SKM-1 (cell line): Measurements from ENCODE around the gene ACER1.
"Not testable (repeated sequence)": the region's sequence is repeated elsewhere in the genome, so short reads cannot be mapped to it uniquely, and the experiment has no call there.

Experiments used
- DNase-seq: peaks from one replicate; lab custom pipeline; 2025; ENCODE audit not compliant: unreplicated experiment; lab: John Stamatoyannopoulos, UW

ACER1 gene

DNA sequence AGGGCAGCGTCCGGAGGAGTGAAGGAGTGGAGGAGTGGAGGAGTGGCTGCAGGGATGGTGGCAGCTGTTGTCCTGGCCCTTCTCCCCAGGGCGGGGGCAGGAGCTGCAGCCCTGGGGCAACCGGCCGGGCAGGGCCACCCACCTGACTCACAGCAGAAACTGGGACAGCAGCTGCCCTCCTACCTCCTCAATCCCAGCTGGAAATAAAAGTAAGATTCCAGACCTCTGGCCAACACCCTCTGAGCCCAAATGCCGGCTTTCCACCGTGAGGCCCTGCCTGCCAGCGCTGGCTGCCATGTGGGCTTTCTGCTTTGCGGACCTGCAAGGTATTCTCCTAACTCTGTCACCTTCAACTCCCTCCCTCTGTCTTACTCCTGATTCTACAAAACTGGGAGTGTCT is 24.6 kb upstream of the ACER1 start:
- DNase-seq, result no peak

DNA sequence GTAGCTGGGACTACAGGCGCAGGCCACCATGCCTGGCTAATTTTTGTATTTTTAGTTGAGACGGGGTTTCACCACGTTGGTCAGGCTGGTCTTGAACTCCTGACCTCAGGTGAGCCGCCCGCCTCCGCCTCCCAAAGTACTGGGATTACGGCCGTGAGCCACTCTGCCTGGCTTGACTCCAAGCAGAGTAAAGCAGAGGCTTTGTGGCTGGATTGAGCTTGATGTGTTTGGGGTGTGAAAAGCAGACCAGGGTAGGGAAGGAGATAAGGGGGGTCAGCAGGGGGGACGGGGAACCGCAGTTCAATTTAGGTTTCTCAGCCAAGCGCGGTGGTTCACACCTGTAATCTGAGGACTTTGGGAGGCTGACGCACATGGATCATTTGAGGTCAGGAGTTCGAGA is 23.8 kb upstream of the ACER1 start:
- no peak for DNase-seq

DNA sequence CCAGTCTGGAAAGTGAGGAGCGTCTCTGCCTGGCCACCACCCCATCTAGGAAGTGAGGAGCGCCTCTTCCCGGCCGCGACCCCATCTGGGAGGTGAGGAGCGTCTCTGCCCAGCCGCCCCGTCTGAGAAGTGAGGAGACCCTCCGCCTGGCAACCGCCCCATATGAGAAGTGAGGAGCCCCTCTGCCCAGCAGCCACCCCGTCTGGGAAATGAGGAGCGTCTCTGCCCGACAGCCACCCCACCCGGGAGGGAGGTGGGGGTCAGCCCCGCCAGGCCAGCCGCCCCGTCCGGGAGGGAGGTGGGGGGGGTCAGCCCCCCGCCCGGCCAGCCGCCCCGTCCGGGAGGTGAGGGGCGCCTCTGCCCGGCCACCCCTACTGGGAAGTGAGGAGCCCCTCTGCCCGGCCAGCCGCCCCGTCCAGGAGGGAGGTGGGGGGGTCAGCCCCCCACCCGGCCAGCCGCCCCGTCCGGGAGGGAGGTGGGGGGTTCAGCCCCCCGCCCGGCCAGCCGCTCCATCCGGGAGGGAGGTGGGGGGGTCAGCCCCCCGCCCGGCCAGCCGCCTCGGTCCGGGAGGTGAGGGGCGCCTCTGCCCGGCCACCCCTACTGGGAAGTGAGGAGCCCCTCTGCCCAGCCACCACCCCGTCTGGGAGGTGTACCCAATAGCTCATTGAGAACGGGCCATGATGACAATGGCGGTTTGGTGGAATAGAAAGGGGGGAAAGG is 22.1 kb upstream of the ACER1 start:
- not testable (repeated sequence) for DNase-seq

DNA sequence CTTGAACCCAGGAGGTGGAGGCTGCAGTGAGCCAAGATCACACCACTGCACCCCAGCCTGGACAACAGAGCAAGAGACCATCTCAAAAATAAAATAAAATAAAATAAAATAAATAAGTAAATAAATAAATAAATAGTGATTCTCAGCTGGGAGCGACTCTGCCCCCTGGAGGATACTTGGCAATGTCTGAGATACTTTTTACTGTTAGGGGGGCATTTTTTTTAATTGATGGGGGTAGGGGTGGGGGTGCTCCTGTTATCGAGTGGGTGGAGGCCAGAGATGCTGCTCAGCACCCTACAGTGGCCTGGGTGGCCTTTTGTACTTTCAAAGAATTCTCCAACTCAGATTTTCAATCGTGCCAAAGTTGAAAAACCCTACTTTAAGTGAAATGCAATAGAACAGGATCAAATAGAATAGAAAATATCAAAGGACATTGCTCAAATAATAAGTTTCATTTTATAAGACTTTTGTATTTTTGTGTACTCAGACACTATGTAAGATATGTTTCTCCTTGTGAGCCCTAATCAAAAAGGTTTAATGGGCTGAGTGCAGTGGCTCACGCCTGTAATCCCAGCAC is 20.8 kb upstream of the ACER1 start:
- no peak for DNase-seq

DNA sequence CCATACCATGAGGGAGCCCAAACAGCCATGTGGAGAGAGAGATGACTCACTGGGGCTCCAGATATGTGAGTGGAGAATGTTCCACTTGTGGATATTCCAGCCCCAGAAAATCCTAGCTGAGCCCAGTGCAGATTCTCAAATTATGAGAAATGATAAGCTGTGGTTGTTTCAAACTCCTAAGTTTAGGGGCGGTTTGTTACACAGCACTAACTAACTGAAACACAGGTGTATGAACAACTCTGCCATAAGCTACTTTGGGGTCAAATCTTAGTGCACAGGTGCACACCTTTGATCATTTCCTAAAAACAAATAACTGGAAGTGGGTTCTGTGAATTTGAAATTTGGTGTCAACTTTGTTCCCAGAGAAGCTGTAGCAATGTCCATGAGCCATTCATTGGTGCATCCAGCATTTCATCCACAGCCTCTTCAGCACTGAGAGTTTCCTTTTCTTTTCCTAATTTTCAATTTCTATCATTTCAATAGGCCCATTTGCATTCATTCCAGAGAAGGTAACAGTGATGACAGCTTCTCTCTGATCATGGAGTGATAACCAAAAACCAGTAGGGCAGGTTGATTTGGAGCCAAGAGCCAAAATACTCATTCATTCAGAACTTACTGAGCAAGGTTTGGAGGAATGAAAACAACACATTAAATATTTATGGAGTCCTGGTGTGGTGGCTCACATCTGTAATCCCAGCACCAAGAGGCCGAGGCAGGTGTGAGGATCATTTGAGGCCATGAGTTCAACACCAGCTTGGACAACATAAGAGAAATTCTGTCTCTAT is 19.2 kb upstream of the ACER1 start:
- DNase-seq, result no peak

DNA sequence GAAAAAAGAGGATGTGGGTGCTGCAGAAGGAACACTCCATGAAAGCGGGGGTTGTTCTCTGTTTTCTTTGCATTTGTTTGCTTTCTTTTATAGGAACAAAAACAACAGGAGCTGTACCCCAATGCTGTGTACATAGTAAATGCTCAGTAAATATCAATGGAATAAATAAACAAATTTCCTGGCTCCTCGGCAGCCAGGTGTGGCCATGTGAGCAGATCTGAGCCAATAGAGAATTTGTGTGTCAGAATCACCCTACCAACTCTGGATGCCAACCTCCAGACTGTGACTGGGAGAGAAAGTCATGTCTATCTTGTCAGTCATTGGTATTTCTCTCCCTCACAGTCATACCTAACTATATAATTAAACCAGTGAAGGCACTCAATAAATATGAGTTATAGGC is 17.3 kb upstream of the ACER1 start:
- DNase-seq, result no peak

DNA sequence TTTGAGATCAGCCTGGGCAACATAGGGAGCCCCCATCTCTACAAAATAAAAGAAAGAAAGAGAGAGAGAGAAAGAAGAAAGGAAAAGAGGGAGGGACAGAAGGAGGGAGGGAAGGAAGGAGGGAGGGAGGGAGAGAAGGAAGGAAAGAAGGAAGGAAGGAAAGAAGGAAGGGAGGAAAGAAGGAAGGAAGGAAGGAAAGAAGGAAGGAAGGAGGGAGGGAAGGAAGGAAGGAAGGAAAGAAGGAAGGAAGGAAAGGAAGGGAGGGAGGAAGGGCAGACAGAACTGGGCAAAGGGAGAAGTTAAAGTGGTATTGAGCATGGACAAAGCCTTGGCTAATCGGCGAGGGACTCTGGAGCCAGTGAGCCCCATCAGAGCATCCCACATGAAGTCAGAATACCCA is 15.9 kb upstream of the ACER1 start:
- not testable (repeated sequence) for DNase-seq

DNA sequence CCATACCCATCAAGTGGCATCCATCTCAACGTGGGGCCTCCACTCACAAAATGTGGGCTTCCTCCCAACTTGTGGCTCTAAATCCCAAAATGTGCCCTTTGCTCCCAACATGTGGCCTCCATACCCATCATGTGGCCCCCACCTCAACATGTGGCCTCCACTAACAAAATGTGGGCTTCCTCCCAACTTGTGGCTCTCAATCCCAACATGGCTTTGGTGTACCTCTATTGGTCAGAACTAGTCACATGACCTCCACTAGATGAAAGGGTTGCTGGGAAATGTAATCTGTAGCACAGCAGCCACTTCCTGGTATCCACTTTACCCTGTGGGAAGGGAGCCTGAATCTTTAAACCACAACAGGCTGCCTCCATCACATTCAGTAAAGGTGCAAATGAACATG is 10.1 kb upstream of the ACER1 start:
- no peak for DNase-seq

DNA sequence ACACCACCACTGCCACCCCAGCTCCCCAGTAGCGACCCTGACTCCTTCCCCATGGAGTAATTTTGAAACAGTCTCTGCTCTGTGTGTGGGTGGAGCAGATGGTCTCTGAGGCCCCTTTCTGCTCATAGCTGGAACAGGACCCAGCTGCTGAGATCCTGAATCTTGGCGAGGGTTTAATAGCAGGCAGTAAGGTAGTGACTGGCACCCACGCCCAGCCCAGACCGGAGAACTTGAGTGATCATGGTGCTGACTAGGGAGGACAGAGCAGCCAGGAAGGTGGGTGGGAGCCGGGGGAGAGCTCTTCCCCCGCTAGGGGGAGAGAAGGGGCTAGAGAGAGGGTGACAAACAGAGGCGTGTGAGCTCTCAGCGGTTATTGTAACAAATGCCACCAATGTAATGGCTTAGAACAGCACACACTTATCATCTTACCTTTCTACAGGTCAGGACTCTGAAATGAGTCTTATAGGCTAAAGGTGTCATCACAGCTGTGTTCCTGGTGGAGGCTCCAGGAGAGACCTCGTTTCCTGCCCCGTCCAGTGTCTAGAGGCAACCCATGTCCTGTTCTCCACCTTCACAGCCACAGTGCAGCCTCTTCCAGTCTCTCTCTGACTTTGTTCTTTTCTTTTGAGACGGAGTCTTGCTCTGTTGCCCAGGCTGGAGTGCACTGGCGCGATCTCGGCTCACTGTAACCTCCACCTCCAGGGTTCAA is 7.2 kb upstream of the ACER1 start:
- no peak for DNase-seq

DNA sequence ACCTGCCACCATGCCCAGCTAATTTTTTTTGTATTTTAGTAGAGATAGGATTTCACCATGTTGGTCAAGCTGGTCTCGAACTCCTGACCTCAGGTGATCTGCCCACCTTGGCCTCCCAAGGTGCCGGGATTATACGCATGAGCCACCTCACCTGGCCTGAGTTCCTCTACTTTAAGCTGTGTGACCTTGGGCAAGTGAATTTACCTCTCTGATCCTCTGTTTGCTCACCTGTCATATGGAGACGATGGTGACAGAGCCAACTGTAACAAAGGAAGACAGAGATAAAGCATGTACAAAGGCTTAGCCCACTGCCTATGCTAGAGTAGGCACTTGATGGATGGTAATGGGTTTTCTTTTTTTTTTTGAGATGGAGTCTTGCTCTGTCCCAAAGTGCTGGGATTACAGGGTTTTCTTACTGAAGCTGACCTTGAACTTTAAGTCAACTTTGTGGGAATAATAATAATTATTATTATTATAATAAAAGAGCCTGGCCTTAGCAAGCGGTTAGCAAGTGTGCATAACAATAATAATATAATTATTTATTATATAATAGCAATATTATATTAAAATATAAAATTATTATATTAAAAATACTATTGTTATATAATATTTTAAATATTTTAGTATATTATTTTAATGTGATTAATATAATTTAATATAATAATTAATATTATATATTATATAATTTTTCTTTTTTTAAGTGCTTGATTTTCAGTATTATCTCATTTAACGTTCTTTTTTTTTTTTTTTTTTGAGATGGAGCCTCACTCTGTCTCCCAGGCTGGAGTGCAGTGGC is 1.3 kb upstream of the ACER1 start:
- DNase-seq, result no peak

DNA sequence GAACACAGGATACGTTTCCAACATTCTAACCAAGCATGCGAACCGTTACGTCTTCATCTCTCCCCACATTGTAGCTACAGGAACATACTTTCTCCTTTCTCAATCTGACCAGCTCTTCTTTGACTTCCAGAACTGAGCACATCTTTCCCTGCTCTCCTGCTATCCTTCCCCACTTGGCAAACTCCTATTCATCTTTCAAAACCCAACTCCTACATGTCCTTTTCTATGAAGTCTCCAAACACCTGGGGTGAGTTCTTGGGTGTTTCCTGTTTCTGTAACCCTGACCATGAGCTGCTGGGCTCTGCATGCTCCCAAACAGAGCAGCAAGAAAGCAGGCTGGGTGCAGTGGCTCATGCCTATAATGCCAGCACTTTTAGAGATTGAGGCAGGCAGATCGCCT is 6.6 kb downstream of the ACER1 start:
- DNase-seq, result no peak

DNA sequence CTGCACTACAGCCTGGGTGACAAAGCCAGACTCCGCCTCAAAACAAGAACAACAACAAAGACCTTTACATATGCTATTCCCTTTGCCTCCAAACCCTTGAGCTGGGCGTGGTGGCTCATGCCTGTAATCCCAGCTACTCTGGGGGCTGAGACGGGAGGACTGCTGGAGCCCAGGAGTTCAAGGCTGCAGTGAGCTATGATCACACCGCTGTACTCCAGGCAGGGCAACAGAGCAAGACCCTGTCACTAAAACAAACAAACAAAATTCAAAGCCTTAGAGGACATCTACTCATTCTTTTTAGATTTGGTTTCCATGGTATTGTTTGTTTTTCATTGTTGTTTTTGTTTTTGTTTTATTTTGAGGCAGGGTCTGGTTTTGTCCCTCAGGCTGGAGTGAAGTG is 7.8 kb downstream of the ACER1 start:
- DNase-seq, result no peak

DNA sequence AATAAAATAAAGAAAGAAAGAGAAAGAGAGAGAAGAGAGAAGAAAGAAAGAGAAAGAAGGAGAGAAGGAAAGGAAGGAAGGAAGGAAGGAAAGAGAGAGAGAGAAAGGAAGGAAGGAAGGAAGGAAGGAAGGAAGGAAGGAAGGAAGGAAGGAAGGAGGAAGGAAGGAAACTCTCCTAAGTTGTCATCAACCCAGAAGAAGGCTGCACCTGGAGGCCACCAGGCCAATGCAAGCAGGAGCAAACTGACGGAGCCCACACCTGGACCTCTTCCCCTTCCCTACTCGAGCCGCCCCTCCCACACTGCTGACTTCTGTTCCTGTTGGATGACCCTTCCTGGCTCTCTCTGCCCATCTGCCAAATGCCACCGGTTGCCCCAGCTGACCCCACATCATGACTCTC is 8.7 kb downstream of the ACER1 start:
- DNase-seq, result no peak

DNA sequence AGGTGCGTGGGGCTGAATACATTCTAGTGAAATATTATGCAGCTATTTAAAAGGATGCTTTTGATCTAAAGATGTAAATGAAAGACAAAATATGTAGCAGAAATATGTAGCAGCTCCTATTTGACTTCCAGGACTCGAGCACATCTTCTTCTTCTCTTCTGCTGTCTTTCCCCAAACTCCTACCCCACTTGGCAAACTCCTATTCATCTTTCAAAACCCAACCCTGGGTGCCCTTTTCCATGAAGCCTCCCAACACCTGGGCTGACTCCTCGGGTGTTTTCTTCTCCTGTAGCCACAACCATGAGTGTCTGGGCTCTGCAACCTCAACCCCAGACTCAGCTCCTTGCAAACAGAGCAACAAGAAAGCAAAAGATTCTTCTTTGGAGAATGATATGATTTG is 11.1 kb downstream of the ACER1 start:
- no peak for DNase-seq

DNA sequence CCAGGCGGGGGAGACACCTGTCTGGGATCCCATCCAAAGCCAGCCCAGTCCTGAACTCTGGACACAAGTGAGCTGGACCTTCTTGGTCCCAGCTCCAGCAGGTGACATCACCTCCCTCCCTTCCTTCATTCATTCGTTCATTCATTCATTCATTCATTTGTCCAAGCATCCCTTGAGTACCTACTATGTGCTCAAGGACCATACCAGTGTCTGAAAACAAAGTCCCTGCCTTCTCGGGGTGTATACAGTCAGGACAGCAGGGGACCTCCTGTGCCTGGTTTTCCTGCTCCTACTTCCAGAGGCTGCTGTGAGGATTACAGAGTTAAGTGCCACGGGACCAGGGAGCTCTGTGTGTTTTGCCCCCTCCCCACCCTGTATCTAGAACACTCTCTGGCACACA is 14.0 kb downstream of the ACER1 start:
- no peak for DNase-seq

DNA sequence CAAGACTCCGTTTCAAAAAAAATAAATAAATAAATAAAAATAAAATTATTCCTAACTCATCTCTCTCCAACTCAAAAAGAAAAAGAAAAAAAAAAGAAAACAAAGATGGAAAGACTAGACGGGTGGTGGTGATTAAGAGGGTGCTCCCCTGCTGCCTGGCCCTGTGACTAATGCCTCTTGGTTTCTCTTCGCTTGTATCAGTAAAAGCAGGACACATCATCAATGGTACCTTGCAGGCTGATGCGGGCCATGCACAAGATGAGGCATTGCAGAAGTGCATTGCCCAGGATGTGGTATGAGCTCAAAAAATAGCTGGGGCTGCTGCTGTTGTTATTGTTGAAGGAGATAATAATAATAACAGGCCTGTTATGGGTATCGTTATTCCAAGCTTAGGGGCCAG is 14.6 kb downstream of the ACER1 start:
- DNase-seq, result no peak

DNA sequence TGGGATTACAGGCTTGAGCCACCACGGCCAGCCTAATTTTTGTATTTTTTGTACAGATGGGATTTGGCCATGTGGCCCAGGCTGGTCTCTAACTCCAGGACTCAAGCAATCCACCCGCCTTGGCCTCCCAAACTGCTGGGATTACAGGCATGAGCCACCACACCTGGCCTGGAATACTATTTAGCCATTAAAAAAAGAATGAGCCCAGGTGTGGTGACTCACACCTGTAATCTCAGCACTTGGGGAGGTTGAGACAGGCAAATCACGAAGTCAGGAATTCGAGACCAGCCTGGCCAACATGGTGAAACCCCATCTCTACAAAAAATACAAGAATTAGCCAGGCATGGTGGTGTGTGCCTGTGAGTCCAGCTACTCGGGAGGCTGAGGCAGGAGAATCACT is 17.8 kb downstream of the ACER1 start:
- not testable (repeated sequence) for DNase-seq

DNA sequence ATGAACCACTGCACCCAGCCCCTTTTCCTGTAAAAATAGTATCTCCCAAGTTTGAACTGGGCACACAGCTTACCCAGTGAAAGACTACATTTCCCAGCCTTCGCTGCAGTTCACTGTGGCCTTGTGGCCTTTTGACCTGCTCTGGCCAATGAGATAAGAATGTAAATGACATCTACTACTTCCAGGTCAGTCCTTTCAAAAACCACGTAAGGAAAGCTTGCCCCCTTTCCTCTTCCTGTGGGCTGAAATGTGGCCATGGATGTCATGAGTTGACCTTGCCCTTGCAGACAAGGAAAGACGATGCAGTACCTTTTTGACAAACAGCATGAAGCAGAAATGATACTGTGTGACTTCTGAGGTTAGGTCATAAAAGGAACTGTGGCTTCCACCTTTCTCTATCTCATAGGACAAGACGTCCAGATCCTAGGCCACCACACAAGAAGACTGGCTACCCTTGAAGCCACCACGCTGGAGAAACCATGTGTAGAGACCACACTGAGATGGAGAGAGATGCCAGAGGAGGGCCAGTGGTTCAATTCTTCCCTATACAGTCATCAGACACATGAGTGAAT is 19.9 kb downstream of the ACER1 start:
- no peak for DNase-seq

DNA sequence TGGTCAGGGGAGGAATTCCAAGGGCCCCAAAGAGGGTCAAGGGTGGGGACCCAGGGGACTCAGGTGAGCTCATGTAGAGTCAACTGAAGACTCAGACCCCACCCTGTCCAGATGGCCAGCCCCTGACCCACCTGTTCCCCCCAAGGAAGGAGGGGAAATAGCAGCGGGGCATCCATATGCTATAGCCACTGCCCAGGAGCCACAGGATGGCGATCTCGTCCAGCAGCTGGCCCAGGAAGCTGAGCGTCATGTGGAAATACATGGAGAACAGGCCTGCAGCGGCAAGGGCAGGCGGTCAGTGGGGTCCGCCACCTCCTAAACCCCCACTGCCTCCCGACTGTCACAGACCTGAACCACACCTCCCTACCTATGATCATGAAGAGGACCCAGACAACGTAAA is 21.4 kb downstream of the ACER1 start:
- no peak for DNase-seq

DNA sequence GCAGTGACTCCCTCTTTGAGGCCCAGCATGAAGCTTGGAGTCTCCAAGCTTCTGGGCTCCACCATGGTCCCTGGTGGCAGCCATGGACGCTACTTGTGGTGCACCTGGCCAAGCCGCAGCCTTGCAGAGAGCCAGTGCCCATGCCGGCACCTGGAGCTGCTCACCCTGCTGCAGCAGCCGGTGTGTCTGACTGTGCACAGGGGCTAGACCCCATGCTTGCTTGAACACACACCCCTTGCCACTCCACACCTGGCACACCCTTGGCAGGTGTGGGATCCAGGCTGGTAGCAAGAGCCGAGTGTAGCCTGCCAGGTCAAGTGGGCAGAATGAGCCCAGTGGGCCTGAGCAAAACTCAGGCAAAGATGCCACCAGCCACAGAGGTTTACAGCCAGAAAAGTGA is 35.0 kb downstream of the ACER1 start:
- DNase-seq, result no peak

DNA sequence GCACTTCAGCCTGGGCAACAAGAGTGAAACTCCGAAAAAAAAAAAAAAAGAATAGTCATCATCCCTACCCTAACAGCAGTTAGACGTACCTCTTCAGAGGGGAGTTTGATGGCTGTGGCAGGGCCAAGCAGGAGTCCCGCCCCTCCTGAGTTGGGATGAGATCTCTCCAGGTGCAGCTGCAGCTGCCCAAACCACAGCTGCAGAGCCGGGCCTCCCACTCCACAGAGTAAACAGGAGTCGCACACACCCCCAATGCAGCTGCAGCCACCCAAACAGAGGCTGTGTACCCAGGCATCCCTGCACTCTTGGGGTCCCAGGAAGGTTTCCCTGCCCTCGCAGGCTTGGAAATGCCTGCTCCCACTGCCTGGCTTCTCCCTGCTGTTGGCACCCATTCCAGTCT is 36.2 kb downstream of the ACER1 start:
- DNase-seq, result no peak
